ENCODE measurements around the gene DRD2.
"Not testable (repeated sequence)": the region's sequence is repeated elsewhere in the genome, so short reads cannot be mapped to it uniquely, and the experiment has no call there.

Gene DRD2

DNA sequence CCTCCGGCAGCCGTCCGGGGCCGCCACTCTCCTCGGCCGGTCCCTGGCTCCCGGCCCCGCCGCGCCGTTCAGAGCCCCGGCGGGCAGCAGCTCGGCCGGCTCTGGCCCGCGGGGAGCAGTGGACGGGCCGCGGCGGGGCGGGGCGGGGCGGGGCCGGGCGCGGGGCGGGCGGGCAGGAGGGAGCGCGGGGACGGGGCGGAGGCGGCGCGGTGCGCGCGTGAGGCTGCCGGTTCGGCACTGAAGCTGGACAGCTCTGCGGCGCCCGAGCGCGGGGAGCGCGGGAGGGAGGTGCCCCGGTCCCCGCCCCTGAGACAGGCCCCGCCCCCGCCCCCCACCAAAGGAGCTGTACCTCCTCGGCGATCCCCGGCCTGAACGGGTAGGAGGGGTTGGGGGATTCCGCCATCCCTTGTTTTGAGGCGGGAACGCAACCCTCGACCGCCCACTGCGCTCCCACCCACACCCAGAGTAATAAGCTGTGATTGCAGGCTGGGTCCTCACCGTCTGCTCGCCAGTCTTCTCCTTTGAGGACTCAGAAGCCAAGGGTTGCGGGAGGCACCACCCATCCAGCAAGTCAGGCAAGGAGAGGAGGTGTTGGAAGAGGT lies at the start of gene DRD2:
Gene DRD2 (minus strand): TSS at position 239 of the 602 bp plus-strand sequence. CDS start 50,747 bp downstream, outside the sequence.
- DNase-seq (ENCODE audit: low spot score): no peak

GRCh38 chr11:113523906-113524305 lies 48.7 kb upstream of the DRD2 start:
- not testable (repeated sequence) for DNase-seq (ENCODE audit: low spot score)

GRCh38 chr11:113521737-113522517 lies 46.7 kb upstream of the DRD2 start:
- no peak for DNase-seq (ENCODE audit: low spot score)

GRCh38 chr11:113519989-113520613 lies 44.9 kb upstream of the DRD2 start:
- DNase-seq (ENCODE audit: low spot score): no peak

- no peak for DNase-seq (ENCODE audit: low spot score)
Measured at GRCh38 chr11:113518716-113519495, 43.7 kb upstream of the DRD2 start.

- DNase-seq (ENCODE audit: low spot score): no peak
Measured at GRCh38 chr11:113517361-113517760, 42.2 kb upstream of the DRD2 start.

DNA sequence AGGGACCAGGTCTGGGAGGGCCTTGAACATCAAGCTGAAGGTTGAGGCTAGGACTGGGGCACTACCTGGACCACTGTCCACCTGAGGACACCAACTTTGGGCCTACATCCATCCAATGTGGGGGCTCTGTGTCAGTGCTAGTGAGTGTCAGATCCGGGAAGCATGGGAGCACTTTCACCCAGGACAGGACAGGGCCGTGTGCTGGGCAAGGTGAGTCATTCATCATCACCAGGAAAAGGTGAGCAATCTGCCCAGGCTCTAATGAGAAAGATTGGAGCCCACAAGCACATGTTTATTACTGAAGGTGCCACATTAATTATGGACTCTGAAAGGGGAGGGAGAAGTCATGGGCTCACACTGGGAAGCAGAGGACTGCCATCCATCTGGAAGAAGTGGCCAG lies 39.7 kb upstream of the DRD2 start:
- no peak for DNase-seq (ENCODE audit: low spot score)

- no peak for DNase-seq (ENCODE audit: low spot score)
Measured at GRCh38 chr11:113507341-113507740, 32.1 kb upstream of the DRD2 start.

DNA sequence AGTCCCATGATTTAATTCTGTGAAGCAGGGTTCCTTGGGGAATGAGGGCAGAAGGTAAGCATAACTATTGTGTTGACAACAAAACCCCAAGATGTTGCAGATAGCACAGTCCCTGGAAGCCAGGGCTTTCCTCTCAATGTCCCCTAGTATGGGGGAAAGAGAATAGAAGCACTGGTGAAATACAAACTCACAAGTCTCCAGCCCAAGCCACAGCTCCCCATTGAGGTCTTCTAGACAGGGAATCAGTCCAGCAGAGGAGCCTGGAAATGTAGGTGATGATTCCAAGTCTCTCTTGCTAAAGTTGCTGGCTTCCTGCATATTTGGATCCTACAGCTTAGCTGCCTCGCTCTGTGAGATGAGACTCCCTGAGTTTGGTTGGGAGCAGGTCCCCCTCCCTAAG lies 31.7 kb upstream of the DRD2 start:
- no peak for DNase-seq (ENCODE audit: low spot score)

- DNase-seq (ENCODE audit: low spot score): no peak
Measured at GRCh38 chr11:113506461-113506860, 31.3 kb upstream of the DRD2 start.

DNA sequence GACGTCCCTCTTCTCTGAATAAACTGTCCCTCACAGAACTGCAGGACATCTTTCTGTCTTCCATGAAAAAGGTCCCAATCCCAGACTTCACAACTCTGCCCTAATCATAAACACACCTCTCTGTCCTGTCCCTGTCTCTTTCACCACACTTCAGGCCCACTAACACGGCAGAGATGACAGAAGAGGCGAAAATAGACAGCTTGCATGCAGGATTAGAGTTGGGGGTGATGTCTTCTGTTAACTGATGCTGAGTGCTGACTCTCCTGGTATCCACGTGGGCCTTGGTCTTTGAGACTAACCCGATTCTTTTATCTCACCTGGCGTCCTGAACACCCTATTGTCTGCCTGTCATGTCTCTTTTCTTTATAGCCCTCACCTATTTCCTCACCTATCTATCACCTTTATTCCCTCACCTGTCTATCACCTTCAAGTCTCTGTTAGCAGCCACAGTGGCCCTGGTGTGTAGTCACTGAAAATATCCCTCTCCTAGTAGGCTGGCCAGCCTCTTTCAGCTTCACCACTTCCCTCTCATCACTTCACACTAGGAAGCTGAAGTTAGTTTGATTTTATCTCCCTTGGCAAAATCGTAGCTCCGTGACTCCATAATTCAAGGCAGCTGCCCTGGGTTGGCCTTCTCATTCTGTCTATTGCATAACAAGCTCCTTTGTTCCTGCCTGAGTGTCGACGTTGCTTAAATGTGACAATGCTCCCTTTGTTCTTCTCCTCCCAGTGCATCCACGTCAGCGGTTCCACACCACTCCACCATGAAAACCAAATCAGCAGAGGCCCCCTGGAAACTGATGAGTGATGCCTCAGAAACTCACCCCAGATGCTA lies 30.6 kb upstream of the DRD2 start:
- DNase-seq (ENCODE audit: low spot score): no peak

DNA sequence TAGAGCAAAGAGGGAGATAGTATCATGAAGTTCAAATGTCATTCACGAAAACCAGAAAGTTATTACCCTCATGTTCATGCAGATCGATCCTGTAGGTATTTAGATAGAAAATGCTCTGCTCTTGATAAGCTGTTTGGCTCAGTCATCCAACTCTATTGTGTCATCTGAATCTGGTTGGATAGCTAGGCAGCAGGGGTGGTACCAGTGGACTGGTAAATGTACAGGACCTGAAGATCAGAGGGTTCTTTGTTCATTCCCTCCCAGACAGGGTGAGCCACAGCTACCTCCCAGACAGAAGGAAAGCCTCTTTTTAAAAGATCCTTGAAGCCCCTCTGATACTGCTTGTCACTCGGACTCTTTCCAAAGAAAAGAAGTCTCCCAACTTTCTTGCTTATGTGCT lies 29.8 kb upstream of the DRD2 start:
- DNase-seq (ENCODE audit: low spot score): no peak

GRCh38 chr11:113504586-113504985 lies 29.4 kb upstream of the DRD2 start:
- no peak for DNase-seq (ENCODE audit: low spot score)

GRCh38 chr11:113504071-113504470 lies 28.9 kb upstream of the DRD2 start:
- no peak for DNase-seq (ENCODE audit: low spot score)

- no peak for DNase-seq (ENCODE audit: low spot score)
Measured at GRCh38 chr11:113497066-113497910, 22.1 kb upstream of the DRD2 start.

DNA sequence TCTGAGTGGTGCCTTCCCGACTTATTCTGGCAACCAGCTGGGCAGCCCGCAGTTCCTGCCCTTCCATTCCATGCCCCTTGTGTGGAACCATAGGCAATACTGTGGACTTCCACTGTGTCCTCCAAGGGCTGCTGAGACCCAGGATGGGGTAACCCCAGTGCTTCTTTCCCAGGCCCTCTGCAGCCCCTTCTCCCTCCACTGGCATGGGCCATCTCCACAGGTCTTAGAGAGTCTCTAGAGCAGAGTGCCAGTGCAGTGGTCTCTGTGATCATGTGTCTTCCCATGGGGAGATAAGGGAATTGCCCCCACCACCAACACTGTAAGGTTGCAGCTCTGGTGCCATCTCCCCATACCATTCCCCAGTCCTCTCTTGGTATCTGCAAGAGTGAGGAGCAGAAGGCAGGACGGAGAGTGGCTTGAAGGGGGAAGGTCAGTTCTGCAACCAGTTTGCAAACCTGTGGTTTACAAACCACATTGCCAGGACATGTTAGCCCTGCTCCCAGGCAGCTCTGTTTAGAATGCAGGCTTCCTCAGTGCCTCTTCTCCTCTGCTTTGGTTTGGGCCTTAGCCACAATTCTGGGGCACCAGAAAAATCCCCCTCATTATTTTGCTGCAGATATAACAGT lies 20.9 kb upstream of the DRD2 start:
- DNase-seq (ENCODE audit: low spot score): no peak

DNA sequence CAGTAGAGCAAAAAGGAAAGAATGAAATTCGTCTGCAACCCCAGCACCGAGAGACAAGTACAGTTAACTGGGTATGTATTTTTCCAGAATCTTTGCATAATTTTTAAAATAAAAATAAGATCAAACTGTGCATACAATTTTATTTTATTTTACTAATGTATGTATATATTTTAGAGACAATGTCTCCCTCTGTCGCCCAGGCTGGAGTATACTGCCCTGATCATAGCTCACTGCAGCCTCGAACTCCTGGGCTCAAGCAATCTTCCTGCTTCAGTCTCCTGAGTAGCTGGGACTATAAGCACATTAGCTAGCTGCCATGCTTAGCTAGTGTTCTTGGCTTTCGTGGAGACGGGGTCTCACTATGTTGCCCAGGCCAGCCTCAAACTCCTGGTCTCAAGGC lies 18.8 kb upstream of the DRD2 start:
- DNase-seq (ENCODE audit: low spot score): no peak

GRCh38 chr11:113493206-113493605 lies 18.0 kb upstream of the DRD2 start:
- DNase-seq (ENCODE audit: low spot score): no peak

DNA sequence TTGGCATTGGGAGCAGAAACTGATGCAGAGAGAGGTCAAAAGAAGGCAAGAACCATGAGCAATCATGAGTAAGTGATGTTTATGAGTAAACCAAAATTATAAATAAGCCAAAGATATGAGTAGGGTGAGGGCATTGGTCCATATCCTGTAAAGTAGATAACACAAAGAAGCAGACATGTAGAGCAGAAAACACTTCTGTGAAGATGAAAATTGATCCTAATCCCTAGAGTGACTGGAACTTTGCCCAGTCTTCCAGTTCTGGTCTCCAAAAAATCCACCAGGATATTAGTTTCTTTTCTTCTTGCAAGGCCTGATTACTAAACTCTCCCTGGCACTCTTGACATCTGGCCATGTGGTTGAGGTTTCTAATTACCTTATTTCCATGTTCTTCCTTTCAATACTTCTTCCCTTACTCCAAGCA lies 13.7 kb upstream of the DRD2 start:
- no peak for DNase-seq (ENCODE audit: low spot score)

DNA sequence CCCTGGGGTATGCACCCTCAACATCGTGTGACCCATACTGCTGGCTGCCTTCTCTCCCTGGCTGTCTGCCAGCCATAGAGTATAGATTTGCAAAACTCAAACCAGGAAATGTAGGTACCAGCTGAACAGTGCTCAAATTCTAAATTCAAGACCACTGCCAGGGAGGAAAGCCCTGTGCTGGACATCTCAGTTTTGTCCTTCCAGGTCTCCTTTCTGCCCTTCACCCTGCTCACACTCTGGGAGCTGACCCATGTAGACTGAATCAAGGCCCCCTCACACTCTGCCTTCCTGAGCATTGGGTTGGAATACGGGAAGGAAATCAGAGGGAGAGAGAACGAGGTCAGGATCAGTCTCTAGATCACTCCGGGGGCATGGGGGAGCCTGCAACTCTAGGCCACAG lies 12.4 kb upstream of the DRD2 start:
- no peak for DNase-seq (ENCODE audit: low spot score)

Measured in CD4-positive, alpha-beta T cell treated with Interleukin-15 for 4 hours (primary cell).